ENCODE data around the gene TMEM191C.
"Not testable (repeated sequence)": the region's sequence is repeated elsewhere in the genome, so short reads cannot be mapped to it uniquely, and the experiment has no call there.

The TMEM191C gene

DNA sequence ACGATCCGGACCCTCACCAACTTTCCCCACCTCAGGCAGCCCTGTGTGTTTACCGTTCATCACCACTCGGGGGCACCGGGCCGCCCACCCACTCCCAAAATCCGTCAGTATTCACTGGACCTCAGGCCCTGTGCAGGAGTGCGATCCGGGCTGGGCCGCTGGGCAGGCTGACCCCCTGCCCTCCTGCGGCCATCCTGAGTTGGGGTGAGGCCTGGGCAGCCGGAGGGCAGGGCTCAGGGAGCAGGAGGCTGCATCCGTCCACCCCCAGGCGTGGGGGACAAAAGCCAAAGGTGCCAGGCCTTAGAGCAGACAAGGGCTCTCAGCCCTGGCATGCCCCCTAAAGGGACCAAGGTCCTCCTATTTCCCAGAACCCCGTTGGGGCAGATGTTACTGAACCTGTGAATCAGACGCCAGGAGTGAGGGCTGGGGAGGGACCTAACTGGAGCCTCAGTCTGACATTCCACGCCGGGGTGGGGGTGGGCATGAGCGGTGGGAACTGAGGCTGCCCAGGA, 16.8 kb upstream of the TMEM191C start:
- Histone ChIP-seq H3K9me2 (ENCODE audit: low read depth, low read length) (no peaks in the 10 kb centered on the region), H3K27ac (ENCODE audit: low read depth, low read length, poor library complexity, severe bottlenecking) (no peak overlapping the region), H3K79me2 (ENCODE audit: insufficient read depth, low read length) (no peaks in the 10 kb centered on the region), H3K4me2 (ENCODE audit: low read length) (no peak overlapping the region), H3K27me3 (ENCODE audit: insufficient read depth, low read length) (no peaks in the 10 kb centered on the region), H3K36me3 (ENCODE audit: insufficient read depth, low read length) (peaks cover 11% of the 10 kb centered on the region), H3F3A (ENCODE audit: insufficient read depth, low read length) (no peaks in the 10 kb centered on the region; the same call in 1 of the 2 replicates), H3K4me1 (ENCODE audit: insufficient read depth, low read length, severe bottlenecking) (no peaks in the 10 kb centered on the region), H3K4me3 (ENCODE audit: low read depth, low read length, poor library complexity, severe bottlenecking) (no peak overlapping the region), H4K20me1 (ENCODE audit: insufficient read depth, low read length) (no peaks in the 10 kb centered on the region), H3K9me3 (ENCODE audit: low read length) (no peaks in the 10 kb centered on the region), H3K9ac (ENCODE audit: low read length) (no peak overlapping the region), H2AFZ (ENCODE audit: low read length) (no peak overlapping the region)
- no peak for TF ChIP-seq EZH2 (IDR thresholded peaks at IDR 0.05; ENCODE audit: borderline replicate concordance, low read length)
- TF ChIP-seq, protein P1, sequence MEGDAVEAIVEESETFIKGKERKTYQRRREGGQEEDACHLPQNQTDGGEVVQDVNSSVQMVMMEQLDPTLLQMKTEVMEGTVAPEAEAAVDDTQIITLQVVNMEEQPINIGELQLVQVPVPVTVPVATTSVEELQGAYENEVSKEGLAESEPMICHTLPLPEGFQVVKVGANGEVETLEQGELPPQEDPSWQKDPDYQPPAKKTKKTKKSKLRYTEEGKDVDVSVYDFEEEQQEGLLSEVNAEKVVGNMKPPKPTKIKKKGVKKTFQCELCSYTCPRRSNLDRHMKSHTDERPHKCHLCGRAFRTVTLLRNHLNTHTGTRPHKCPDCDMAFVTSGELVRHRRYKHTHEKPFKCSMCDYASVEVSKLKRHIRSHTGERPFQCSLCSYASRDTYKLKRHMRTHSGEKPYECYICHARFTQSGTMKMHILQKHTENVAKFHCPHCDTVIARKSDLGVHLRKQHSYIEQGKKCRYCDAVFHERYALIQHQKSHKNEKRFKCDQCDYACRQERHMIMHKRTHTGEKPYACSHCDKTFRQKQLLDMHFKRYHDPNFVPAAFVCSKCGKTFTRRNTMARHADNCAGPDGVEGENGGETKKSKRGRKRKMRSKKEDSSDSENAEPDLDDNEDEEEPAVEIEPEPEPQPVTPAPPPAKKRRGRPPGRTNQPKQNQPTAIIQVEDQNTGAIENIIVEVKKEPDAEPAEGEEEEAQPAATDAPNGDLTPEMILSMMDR (IDR thresholded peaks at IDR 0.05; ENCODE audit: low read length) = no peak; the same call in 1 of the 2 replicates

GRCh38 chr22:21450858-21451353, 16.3 kb upstream of the TMEM191C start:
- Histone ChIP-seq H2AFZ (ENCODE audit: low read length) (no peak overlapping the region), H3K27ac (ENCODE audit: low read depth, low read length, poor library complexity, severe bottlenecking) (no peak overlapping the region), H3K4me3 (ENCODE audit: low read depth, low read length, poor library complexity, severe bottlenecking) (no peak overlapping the region), H3F3A (ENCODE audit: insufficient read depth, low read length) (no peaks in the 10 kb centered on the region; the same call in 1 of the 2 replicates), H3K9me3 (ENCODE audit: low read length) (no peaks in the 10 kb centered on the region), H3K4me2 (ENCODE audit: low read length) (no peak overlapping the region), H3K4me1 (ENCODE audit: insufficient read depth, low read length, severe bottlenecking) (no peaks in the 10 kb centered on the region), H3K9me2 (ENCODE audit: low read depth, low read length) (no peaks in the 10 kb centered on the region), H3K36me3 (ENCODE audit: insufficient read depth, low read length) (peaks cover 11% of the 10 kb centered on the region), H3K27me3 (ENCODE audit: insufficient read depth, low read length) (no peaks in the 10 kb centered on the region), H3K79me2 (ENCODE audit: insufficient read depth, low read length) (no peaks in the 10 kb centered on the region), H4K20me1 (ENCODE audit: insufficient read depth, low read length) (no peaks in the 10 kb centered on the region), H3K9ac (ENCODE audit: low read length) (no peak overlapping the region)
- TF ChIP-seq EZH2 (IDR thresholded peaks at IDR 0.05; ENCODE audit: borderline replicate concordance, low read length) = no peak
- TF ChIP-seq, protein P1 (IDR thresholded peaks at IDR 0.05; ENCODE audit: low read length) = no peak

DNA sequence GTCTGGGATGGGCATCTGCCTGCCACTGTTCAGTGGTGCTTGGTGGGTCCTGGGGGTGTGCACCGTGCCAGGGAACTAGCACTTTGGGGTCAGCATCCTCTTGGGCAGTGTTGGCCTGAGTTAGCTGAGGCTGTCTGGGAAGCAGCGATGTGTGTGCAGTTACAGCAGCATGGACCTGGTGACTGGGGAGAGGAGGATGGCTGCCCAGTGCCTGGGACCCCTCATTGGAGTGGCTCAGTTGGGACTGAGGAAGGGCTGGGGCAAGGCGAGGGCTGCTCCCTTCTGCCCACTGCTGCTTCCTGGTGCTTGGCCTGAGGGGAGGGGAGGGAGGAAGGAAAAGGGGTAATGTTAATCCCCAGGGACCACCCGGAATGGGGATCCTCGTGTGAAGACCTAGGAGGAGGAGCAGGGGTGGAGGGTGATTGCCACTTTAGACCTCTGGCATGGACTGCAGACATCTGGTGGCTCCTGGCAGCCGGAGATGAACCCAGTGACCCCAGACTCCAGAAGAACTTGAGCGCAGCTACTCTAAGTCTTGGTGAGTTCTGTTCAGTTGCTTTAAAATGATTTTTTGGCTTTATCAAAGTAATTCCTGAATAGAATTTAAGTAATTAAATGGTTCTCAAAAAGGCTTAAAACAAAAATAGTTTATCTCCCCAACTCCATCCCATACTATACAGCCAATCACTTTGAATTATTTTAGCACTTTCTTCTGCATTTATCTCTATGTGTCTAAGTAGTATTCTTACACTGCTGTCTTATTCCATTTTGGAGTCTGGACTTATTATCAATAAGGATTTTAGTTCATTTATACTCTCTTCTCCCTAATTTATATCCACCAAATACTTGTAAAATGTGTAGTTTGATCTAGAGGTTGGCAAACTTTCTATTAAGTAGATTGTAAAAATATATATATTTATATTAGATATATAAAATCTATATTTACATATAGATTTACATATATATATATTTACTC, 15.4 kb upstream of the TMEM191C start:
- Histone ChIP-seq H3K4me1 (ENCODE audit: insufficient read depth, low read length, severe bottlenecking) (no peaks in the 10 kb centered on the region), H3F3A (ENCODE audit: insufficient read depth, low read length) (no peaks in the 10 kb centered on the region; the same call in 1 of the 2 replicates)

GRCh38 chr22:21452666-21453065, 14.5 kb upstream of the TMEM191C start:
- not testable (repeated sequence) for H3K27me3 ChIP-seq (ENCODE audit: insufficient read depth, low read length); H3K36me3 ChIP-seq (ENCODE audit: insufficient read depth, low read length); H3F3A ChIP-seq (ENCODE audit: insufficient read depth, low read length); H3K79me2 ChIP-seq (ENCODE audit: insufficient read depth, low read length); H3K4me2 ChIP-seq (ENCODE audit: low read length); H3K9me3 ChIP-seq (ENCODE audit: low read length); H3K9ac ChIP-seq (ENCODE audit: low read length); H3K27ac ChIP-seq (ENCODE audit: low read depth, low read length, poor library complexity, severe bottlenecking); H3K9me2 ChIP-seq (ENCODE audit: low read depth, low read length); H3K4me3 ChIP-seq (ENCODE audit: low read depth, low read length, poor library complexity, severe bottlenecking); H4K20me1 ChIP-seq (ENCODE audit: insufficient read depth, low read length); H2AFZ ChIP-seq (ENCODE audit: low read length); H3K4me1 ChIP-seq (ENCODE audit: insufficient read depth, low read length, severe bottlenecking)

More for the DNA sequence above, 15.4 kb upstream of the TMEM191C start:
- Histone ChIP-seq H3K4me3 (ENCODE audit: low read depth, low read length, poor library complexity, severe bottlenecking) (no peak overlapping the region), H3K9me3 (ENCODE audit: low read length) (no peaks in the 10 kb centered on the region), H4K20me1 (ENCODE audit: insufficient read depth, low read length) (no peaks in the 10 kb centered on the region), H3K9ac (ENCODE audit: low read length) (no peak overlapping the region), H2AFZ (ENCODE audit: low read length) (no peak overlapping the region), H3K27me3 (ENCODE audit: insufficient read depth, low read length) (no peaks in the 10 kb centered on the region), H3K4me2 (ENCODE audit: low read length) (no peak overlapping the region), H3K79me2 (ENCODE audit: insufficient read depth, low read length) (no peaks in the 10 kb centered on the region), H3K36me3 (ENCODE audit: insufficient read depth, low read length) (peaks cover 6% of the 10 kb centered on the region), H3K27ac (ENCODE audit: low read depth, low read length, poor library complexity, severe bottlenecking) (no peak overlapping the region), H3K9me2 (ENCODE audit: low read depth, low read length) (no peaks in the 10 kb centered on the region)
- TF ChIP-seq, protein P1 (IDR thresholded peaks at IDR 0.05; ENCODE audit: low read length) = no peak
- TF ChIP-seq EZH2 (IDR thresholded peaks at IDR 0.05; ENCODE audit: borderline replicate concordance, low read length) = no peak

DNA sequence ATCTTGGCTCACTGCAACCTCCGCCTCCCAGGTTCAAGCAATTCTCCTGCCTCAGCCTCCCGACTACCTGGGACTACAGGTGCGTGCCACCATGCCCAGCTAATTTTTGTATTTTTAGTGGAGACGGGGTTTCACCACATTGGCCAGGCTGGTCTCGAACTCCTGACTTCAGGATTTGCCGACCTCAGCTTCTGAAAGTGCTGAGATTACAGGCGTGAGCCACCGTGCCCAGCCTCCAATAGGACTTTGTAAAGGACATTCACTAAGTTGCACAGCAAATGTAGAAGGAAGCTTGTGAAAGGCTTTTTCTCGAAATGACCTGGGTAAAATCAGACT, 12.2 kb upstream of the TMEM191C start:
- not testable (repeated sequence) for H3K36me3 ChIP-seq (ENCODE audit: insufficient read depth, low read length); H3F3A ChIP-seq (ENCODE audit: insufficient read depth, low read length); H3K27ac ChIP-seq (ENCODE audit: low read depth, low read length, poor library complexity, severe bottlenecking); H3K9me2 ChIP-seq (ENCODE audit: low read depth, low read length); H3K9ac ChIP-seq (ENCODE audit: low read length); H3K4me3 ChIP-seq (ENCODE audit: low read depth, low read length, poor library complexity, severe bottlenecking); H3K27me3 ChIP-seq (ENCODE audit: insufficient read depth, low read length); H3K4me2 ChIP-seq (ENCODE audit: low read length); H2AFZ ChIP-seq (ENCODE audit: low read length); H3K9me3 ChIP-seq (ENCODE audit: low read length); H3K4me1 ChIP-seq (ENCODE audit: insufficient read depth, low read length, severe bottlenecking); H3K79me2 ChIP-seq (ENCODE audit: insufficient read depth, low read length); H4K20me1 ChIP-seq (ENCODE audit: insufficient read depth, low read length)
